ENCODE results near the gene COBL.

COBL gene

GRCh38 chr7:51146816-51147586 lies 169.6 kb downstream of the COBL start:
- no peak overlapping the region for H3K27ac ChIP-seq (ENCODE audit: low read depth, low read length)
- H3K9me3 ChIP-seq (ENCODE audit: control insufficient read depth in 5 of 5, low read length in 5 of 5) = peaks cover 2 to 12% (median 10%) of the 10 kb centered on the region in 5 donors
- H3K36me3 ChIP-seq (ENCODE audit: control insufficient read depth in 5 of 5, insufficient read depth in 5 of 5, low read length in 5 of 5) = no peaks in the 10 kb centered on the region
- H3K9ac ChIP-seq (ENCODE audit: low read length in 5 of 5) = no peak overlapping the region
- peaks cover 0 to 29% (median 2%) of the 10 kb centered on the region in 5 donors for H3K4me1 ChIP-seq (ENCODE audit: control insufficient read depth in 5 of 5, insufficient read depth in 5 of 5, low read length in 5 of 5)
- H3K27me3 ChIP-seq (ENCODE audit: control insufficient read depth in 5 of 5, insufficient read depth in 4 of 5, low read length in 5 of 5) = peaks cover 0 to 6% (median 0%) of the 10 kb centered on the region in 5 donors
- no peak overlapping the region for H3K4me3 ChIP-seq (ENCODE audit: low read depth in 1 of 5, low read length in 5 of 5)

- Histone ChIP-seq H3K27me3 (ENCODE audit: control insufficient read depth in 5 of 5, insufficient read depth in 4 of 5, low read length in 5 of 5) (peaks cover 0 to 6% (median 0%) of the 10 kb centered on the region in 5 donors), H3K27ac (ENCODE audit: low read depth, low read length) (no peak overlapping the region), H3K36me3 (ENCODE audit: control insufficient read depth in 5 of 5, insufficient read depth in 5 of 5, low read length in 5 of 5) (no peaks in the 10 kb centered on the region), H3K4me1 (ENCODE audit: control insufficient read depth in 5 of 5, insufficient read depth in 5 of 5, low read length in 5 of 5) (peaks cover 0 to 42% (median 2%) of the 10 kb centered on the region in 5 donors), H3K9ac (ENCODE audit: low read length in 5 of 5) (no peak overlapping the region), H3K9me3 (ENCODE audit: control insufficient read depth in 5 of 5, low read length in 5 of 5) (peaks cover 2 to 12% (median 10%) of the 10 kb centered on the region in 5 donors), H3K4me3 (ENCODE audit: low read depth in 1 of 5, low read length in 5 of 5) (no peak overlapping the region)
Measured at GRCh38 chr7:51144178-51144577, 172.4 kb downstream of the COBL start.

GRCh38 chr7:51142741-51143385 lies 173.7 kb downstream of the COBL start:
- H3K36me3 ChIP-seq (ENCODE audit: control insufficient read depth in 5 of 5, insufficient read depth in 5 of 5, low read length in 5 of 5) = no peaks in the 10 kb centered on the region
- peaks cover 0 to 6% (median 0%) of the 10 kb centered on the region in 5 donors for H3K27me3 ChIP-seq (ENCODE audit: control insufficient read depth in 5 of 5, insufficient read depth in 4 of 5, low read length in 5 of 5)
- H3K9me3 ChIP-seq (ENCODE audit: control insufficient read depth in 5 of 5, low read length in 5 of 5) = peaks cover 2 to 12% (median 10%) of the 10 kb centered on the region in 5 donors
- H3K9ac ChIP-seq (ENCODE audit: low read length in 5 of 5) = no peak overlapping the region
- H3K4me1 ChIP-seq (ENCODE audit: control insufficient read depth in 5 of 5, insufficient read depth in 5 of 5, low read length in 5 of 5) = peaks cover 0 to 50% (median 2%) of the 10 kb centered on the region in 5 donors
- H3K4me3 ChIP-seq (ENCODE audit: low read depth in 1 of 5, low read length in 5 of 5) = no peak overlapping the region
- H3K27ac ChIP-seq (ENCODE audit: low read depth, low read length) = no peak overlapping the region

GRCh38 chr7:51141451-51142003 lies 175.1 kb downstream of the COBL start:
- Histone ChIP-seq H3K4me1 (ENCODE audit: control insufficient read depth in 5 of 5, insufficient read depth in 5 of 5, low read length in 5 of 5) (peaks cover 0 to 50% (median 2%) of the 10 kb centered on the region in 5 donors), H3K9ac (ENCODE audit: low read length in 5 of 5) (no peak overlapping the region), H3K27ac (ENCODE audit: low read depth, low read length) (peak overlapping the region; percentile 66)

GRCh38 chr7:51140199-51141164 lies 176.1 kb downstream of the COBL start:
- Histone ChIP-seq H3K27ac (ENCODE audit: low read depth, low read length) (peak overlapping the region; percentile 66), H3K36me3 (ENCODE audit: control insufficient read depth in 5 of 5, insufficient read depth in 5 of 5, low read length in 5 of 5) (no peaks in the 10 kb centered on the region), H3K4me1 (ENCODE audit: control insufficient read depth in 5 of 5, insufficient read depth in 5 of 5, low read length in 5 of 5) (peaks cover 0 to 50% (median 2%) of the 10 kb centered on the region in 5 donors), H3K4me3 (ENCODE audit: low read depth in 1 of 5, low read length in 5 of 5) (no peak overlapping the region), H3K9ac (ENCODE audit: low read length in 5 of 5) (no peak overlapping the region), H3K9me3 (ENCODE audit: control insufficient read depth in 5 of 5, low read length in 5 of 5) (no peaks in the 10 kb centered on the region), H3K27me3 (ENCODE audit: control insufficient read depth in 5 of 5, insufficient read depth in 4 of 5, low read length in 5 of 5) (peaks cover 0 to 3% (median 0%) of the 10 kb centered on the region in 5 donors)

More at GRCh38 chr7:51141451-51142003, 175.1 kb downstream of the COBL start:
- Histone ChIP-seq H3K36me3 (ENCODE audit: control insufficient read depth in 5 of 5, insufficient read depth in 5 of 5, low read length in 5 of 5) (no peaks in the 10 kb centered on the region), H3K27me3 (ENCODE audit: control insufficient read depth in 5 of 5, insufficient read depth in 4 of 5, low read length in 5 of 5) (peaks cover 0 to 3% (median 0%) of the 10 kb centered on the region in 5 donors), H3K4me3 (ENCODE audit: low read depth in 1 of 5, low read length in 5 of 5) (no peak overlapping the region), H3K9me3 (ENCODE audit: control insufficient read depth in 5 of 5, low read length in 5 of 5) (peaks cover 0 to 6% (median 0%) of the 10 kb centered on the region in 5 donors)

GRCh38 chr7:51139796-51140195 lies 176.8 kb downstream of the COBL start:
- Histone ChIP-seq H3K4me1 (ENCODE audit: control insufficient read depth in 5 of 5, insufficient read depth in 5 of 5, low read length in 5 of 5) (peaks cover 0 to 50% (median 2%) of the 10 kb centered on the region in 5 donors), H3K36me3 (ENCODE audit: control insufficient read depth in 5 of 5, insufficient read depth in 5 of 5, low read length in 5 of 5) (no peaks in the 10 kb centered on the region), H3K9ac (ENCODE audit: low read length in 5 of 5) (no peak overlapping the region), H3K27me3 (ENCODE audit: control insufficient read depth in 5 of 5, insufficient read depth in 4 of 5, low read length in 5 of 5) (peaks cover 0 to 3% (median 0%) of the 10 kb centered on the region in 5 donors), H3K9me3 (ENCODE audit: control insufficient read depth in 5 of 5, low read length in 5 of 5) (no peaks in the 10 kb centered on the region), H3K4me3 (ENCODE audit: low read depth in 1 of 5, low read length in 5 of 5) (no peak overlapping the region), H3K27ac (ENCODE audit: low read depth, low read length) (no peak overlapping the region)

- peaks cover 0 to 49% (median 2%) of the 10 kb centered on the region in 5 donors for H3K4me1 ChIP-seq (ENCODE audit: control insufficient read depth in 5 of 5, insufficient read depth in 5 of 5, low read length in 5 of 5)
- no peak overlapping the region for H3K9ac ChIP-seq (ENCODE audit: low read length in 5 of 5)
- no peak overlapping the region for H3K27ac ChIP-seq (ENCODE audit: low read depth, low read length)
- no peaks in the 10 kb centered on the region for H3K36me3 ChIP-seq (ENCODE audit: control insufficient read depth in 5 of 5, insufficient read depth in 5 of 5, low read length in 5 of 5)
- no peaks in the 10 kb centered on the region for H3K27me3 ChIP-seq (ENCODE audit: control insufficient read depth in 5 of 5, insufficient read depth in 4 of 5, low read length in 5 of 5)
- no peak overlapping the region for H3K4me3 ChIP-seq (ENCODE audit: low read depth in 1 of 5, low read length in 5 of 5)
- H3K9me3 ChIP-seq (ENCODE audit: control insufficient read depth in 5 of 5, low read length in 5 of 5) = no peaks in the 10 kb centered on the region
Measured at GRCh38 chr7:51138123-51139085, 178.2 kb downstream of the COBL start.

- Histone ChIP-seq H3K9ac (ENCODE audit: low read length in 5 of 5) (no peak overlapping the region), H3K4me1 (ENCODE audit: control insufficient read depth in 5 of 5, insufficient read depth in 5 of 5, low read length in 5 of 5) (peaks cover 0 to 33% (median 0%) of the 10 kb centered on the region in 5 donors), H3K27ac (ENCODE audit: low read depth, low read length) (no peak overlapping the region), H3K27me3 (ENCODE audit: control insufficient read depth in 5 of 5, insufficient read depth in 4 of 5, low read length in 5 of 5) (no peaks in the 10 kb centered on the region), H3K9me3 (ENCODE audit: control insufficient read depth in 5 of 5, low read length in 5 of 5) (peaks cover 0 to 4% (median 0%) of the 10 kb centered on the region in 5 donors), H3K4me3 (ENCODE audit: low read depth in 1 of 5, low read length in 5 of 5) (no peak overlapping the region), H3K36me3 (ENCODE audit: control insufficient read depth in 5 of 5, insufficient read depth in 5 of 5, low read length in 5 of 5) (no peaks in the 10 kb centered on the region)
Measured at GRCh38 chr7:51135576-51135975, 181.0 kb downstream of the COBL start.

All from subcutaneous abdominal adipose tissue (tissue), 5 donors.